Measurements from ENCODE around the gene GPX2. TPM values are rescaled to one million over a fixed set of nuclear protein-coding genes. Genes with fewer than 3 reads are reported as not detected.

GPX2 gene
- total and polyA plus RNA-seq, 2 of the 8 experiments (the other 6 are each of a cell fraction or from before 2014, with no cell fraction given) = 0.30 to 0.89 TPM

- Histone ChIP-seq H4K20me1 (replicated peaks in 1 of 2; ENCODE audit: control insufficient read depth in 1 of 2, insufficient read depth in 2 of 2, low read length in 2 of 2) (peaks cover 0 to 2% of the 10 kb centered on the region in 2 experiments), H3K9ac (replicated peaks in 1 of 4; ENCODE audit: extremely low read depth in 1 of 4, low read depth in 3 of 4, low read length in 3 of 4) (no peak overlapping the region; a peak in 1 of 7 replicates), H3K27me3 (replicated peaks in 1 of 4; ENCODE audit: control insufficient read depth in 3 of 4, extremely low read depth in 1 of 4, insufficient read depth in 3 of 4, low read length in 3 of 4) (peaks cover 0 to 21% (median 8%) of the 10 kb centered on the region in 4 experiments; a peak in 4 of 7 replicates), H3K36me3 (ENCODE audit: control insufficient read depth in 2 of 4, insufficient read depth in 4 of 4, low read length in 3 of 4) (no peaks in the 10 kb centered on the region), H2AFZ (ENCODE audit: low read length) (no peak overlapping the region), H3K79me1 (ENCODE audit: low read depth, low read length) (peaks cover 8% of the 10 kb centered on the region), H3K18ac (ENCODE audit: extremely low read depth, low read length) (peak overlapping the region; percentile 40; the same call in 1 of the 2 replicates), H3K14ac (ENCODE audit: insufficient read length) (no peak overlapping the region), H2BK15ac (ENCODE audit: low read length) (no peak overlapping the region), H4K5ac (ENCODE audit: insufficient read length, low read depth, low read length) (no peak overlapping the region), H2BK20ac (ENCODE audit: low read length) (0 out of 2 replicates have a peak overlapping the region, but pooled peaks have one; percentile 56), H4K8ac (ENCODE audit: extremely low read depth, insufficient read depth, low read length) (no peak overlapping the region), H2AK5ac (ENCODE audit: low read depth, low read length) (no peak overlapping the region), H3K9me3 (ENCODE audit: insufficient read depth in 2 of 2, low read depth in 1 of 2, low read length in 1 of 2) (no peaks in the 10 kb centered on the region), H2BK120ac (replicated peaks; ENCODE audit: low read depth, low read length) (no peak overlapping the region), H2BK5ac (ENCODE audit: low read depth, low read length) (peak overlapping the region; percentile 5; the same call in 1 of the 2 replicates), H3K23ac (ENCODE audit: insufficient read length) (no peak overlapping the region), H3K4me2 (ENCODE audit: insufficient read depth in 1 of 2, low read depth in 2 of 2, low read length in 2 of 2) (peak overlapping the region; percentile 79 to 85), H3K27ac (ENCODE audit: low read depth, low read length) (no peak overlapping the region), H4K91ac (replicated peaks; ENCODE audit: insufficient read length, low read length) (no peak overlapping the region), H3K23me2 (ENCODE audit: low read depth, low read length) (peaks cover under 1% of the 10 kb centered on the region; the same call in 1 of the 2 replicates), H3K4me1 (replicated peaks in 1 of 4; ENCODE audit: control insufficient read depth in 3 of 4, insufficient read depth in 4 of 4, low read length in 3 of 4) (peaks cover 0 to 28% (median 18%) of the 10 kb centered on the region in 4 experiments; a peak in 6 of 7 replicates), H3K4ac (replicated peaks; ENCODE audit: insufficient read length, low read depth, low read length) (no peak overlapping the region), H2BK12ac (ENCODE audit: low read depth, low read length) (no peak overlapping the region; the same call in 1 of the 2 replicates), H3K4me3 (ENCODE audit: extremely low read depth in 1 of 4, insufficient read depth in 2 of 4, low read depth in 3 of 4, low read length in 4 of 4) (peak overlapping the region; percentile 60 to 94 (median 70); a peak in 7 of 8 replicates), H3K79me2 (ENCODE audit: control insufficient read depth in 1 of 2, insufficient read depth in 2 of 2, low read length in 2 of 2) (peaks cover 0 to 12% of the 10 kb centered on the region in 2 experiments; a peak in 1 of 4 replicates), H3K56ac (replicated peaks; ENCODE audit: insufficient read length, low read depth, low read length) (no peak overlapping the region)
- TF ChIP-seq CTCF (IDR thresholded peaks at IDR 0.05; ENCODE audit: control extremely low read depth in 1 of 3, insufficient read depth in 1 of 3, low read depth in 1 of 3, low read length in 3 of 3) (no peak), POLR2A (IDR thresholded peaks at IDR 0.05; ENCODE audit: control extremely low read depth in 1 of 2, low read depth in 2 of 2, low read length in 2 of 2) (no peak), SP4 (IDR thresholded peaks at IDR 0.05; ENCODE audit: low read length) (no peak), YY1 (IDR thresholded peaks at IDR 0.05; ENCODE audit: low read depth, low read length) (no peak)
- FAIRE-seq (no peak), DNase-seq (ENCODE audit: low read depth in 1 of 2, low spot score in 2 of 2) (no peak)
- 70% methylated on average over 4 of the region's 8 CpGs; no CpG with 5 or more reads in 1 of the 2 experiments for WGBS, 2 experiments (ENCODE audit: extremely low coverage in 1 of 2, insufficient coverage in 1 of 2, insufficient read length in 1 of 2, insufficient replicate concordance in 2 of 2, low coverage in 1 of 2, low lambda C conversion rate in 2 of 2, missing lambda C conversion rate in 1 of 2)
- POLR2A ChIA-PET (ENCODE audit: partially characterized antibody) = interaction anchor here (0.6 to 2.9 kb wide), 7 partner anchors 9 to 25 kb away, joined by 3 to 14 read pairs (median 3); partner anchors contain the start of gene FNTB
- CTCF ChIA-PET (ENCODE audit: partially characterized antibody) = interaction anchor here (0.6 to 4.1 kb wide), 10 partner anchors 11 to 129 kb away, joined by 3 to 45 read pairs (median 6); partner anchors contain the start of gene FNTB
Observed at GRCh38 chr14:64970776-64971477, 28.4 kb upstream of the GPX2 start.
